Esophagus squamous epithelium (tissue), 5 donors: Measurements from ENCODE around the gene LIN52. TPM values are rescaled to one million over a fixed set of nuclear protein-coding genes. Genes with fewer than 3 reads are reported as not detected.

Experiments
- DNase-seq: peaks from one replicate; lab custom pipeline; 2025; lab: John Stamatoyannopoulos, UW
- H3K27ac ChIP-seq, 4 donors: fragments of 200-600 bp; sonication (generic); one replicate each; pipeline ENCODE4 v1.5.1; 2016 to 2019; ENCODE audit warnings: mild to moderate bottlenecking in 1 of 4
- H3K27me3 ChIP-seq, 4 donors: fragments of 200-600 bp; sonication (generic); 1 replicate in 3 of 4; 2 replicates in 1 of 4; pipeline versions ENCODE4 v1.5.1 to v1.6.0; 2017 to 2021; ENCODE audit warnings: antibody characterized with exemption in 1 of 4
- H3K36me3 ChIP-seq, 3 donors: fragments of 200-600 bp; sonication (generic); one replicate each; pipeline ENCODE4 v1.5.1; 2016 to 2019
- H3K4me1 ChIP-seq, 3 donors: fragments of 200-600 bp; sonication (generic); one replicate each; pipeline ENCODE4 v1.5.1; 2017 to 2019
- H3K4me3 ChIP-seq, 4 donors: fragments of 200-600 bp; sonication (generic); 1 replicate in 3 of 4; 2 replicates in 1 of 4; pipeline ENCODE4 v1.5.1; 2016 to 2019; ENCODE audit warnings: mild to moderate bottlenecking in 2 of 4, moderate library complexity in 1 of 4
- H3K9me3 ChIP-seq, 3 donors: fragments of 200-600 bp; sonication (generic); one replicate each; pipeline ENCODE4 v1.5.1; 2016 to 2019
- CTCF ChIP-seq, 6 experiments: fragments of 450-650 bp in 4 of 6; fragments of 200-600 bp in 2 of 6; sonication (generic) in 2 of 6; IDR thresholded peaks; one replicate each; pipeline ENCODE4 v1.5.1; 2016 to 2019; ENCODE audit warnings: antibody characterized with exemption in 6 of 6, mild to moderate bottlenecking in 4 of 6, moderate library complexity in 4 of 6
- POLR2A ChIP-seq, 4 donors: fragments of 450-650 bp; IDR thresholded peaks; one replicate each; pipeline ENCODE4 v1.6.1; 2017; ENCODE audit warnings: antibody characterized with exemption in 4 of 4, mild to moderate bottlenecking in 4 of 4, moderate library complexity in 3 of 4
- WGBS, 2 donors: methylation state at CpG; one replicate each; pipeline ENCODE4 v1.1.5; 2018; 5-methylcytosine and 5-hydroxymethylcytosine counted together
- intact Hi-C: fragments of 100-400 bp; cut with DNase I; formaldehyde crosslinking; loops from one replicate; pipeline ENCODE4 v1.15.0; 2022
- total RNA-seq, 4 donors: library from RNA; depleted of rRNA; stranded (reverse); fragments of >200 nt; gene quantifications; one replicate each; pipeline ENCODE4 v1.1.0, GENCODE V29; 2016
- donor health status: DM: yes; HTN: yes; CAD: no.

The LIN52 gene
- 1 to 10 TPM; 2.4 to 8.9 (median 6.1) TPM for total RNA-seq

GRCh38 chr14:74084277-74085046 lies at the start of gene LIN52, which contains the start of gene ALDH6A1:
Gene LIN52 (plus strand): TSS chr14:74084956. CDS start chr14:74084975, 19 bp downstream.
Gene ALDH6A1 (minus strand): TSS chr14:74084453. CDS start chr14:74084394, 59 bp downstream.
- peak; percentile 93 for DNase-seq
- H3K4me3 ChIP-seq, result peak within 1 kb of the TSS; percentile 71 to 76 (median 76)
- H3K27me3 ChIP-seq, result no peaks in the 10 kb centered on the region
- WGBS, 2 donors, result 0% methylated on average over 34 to 36 of the region's 46 CpGs
- intact Hi-C loops, result no loop called here
- TF ChIP-seq POLR2A (IDR thresholded peaks at IDR 0.05) (peak in 3 of 4 donors; percentile 92 to 94 (median 94)), CTCF (IDR thresholded peaks at IDR 0.05) (no peak)
- peaks cover 0 to 42% (median 14%) of the 10 kb centered on the region in 3 donors for H3K4me1 ChIP-seq
- peak within 1 kb of the TSS; percentile 90 to 96 (median 93) for H3K27ac ChIP-seq
- no peaks in the 10 kb centered on the region for H3K9me3 ChIP-seq
- H3K36me3 ChIP-seq, result no peaks in the 10 kb centered on the region

GRCh38 chr14:74035556-74035955 lies 49.2 kb upstream of the LIN52 start:
- intact Hi-C loops, result no loop called here
- no peak overlapping the region for H3K27ac ChIP-seq
- DNase-seq, result no peak
- 97 to 100% methylated on average over 1 to 3 of the region's 4 CpGs for WGBS, 2 donors
- H3K4me3 ChIP-seq, result no peak overlapping the region
- no peaks in the 10 kb centered on the region for H3K36me3 ChIP-seq
- H3K4me1 ChIP-seq, result no peaks in the 10 kb centered on the region
- H3K27me3 ChIP-seq, result no peaks in the 10 kb centered on the region
- TF ChIP-seq POLR2A (IDR thresholded peaks at IDR 0.05) (no peak), CTCF (IDR thresholded peaks at IDR 0.05) (no peak)
- no peaks in the 10 kb centered on the region for H3K9me3 ChIP-seq

GRCh38 chr14:74038020-74038859 lies 46.5 kb upstream of the LIN52 start:
- no peak for DNase-seq
- no peaks in the 10 kb centered on the region for H3K9me3 ChIP-seq
- TF ChIP-seq CTCF (IDR thresholded peaks at IDR 0.05), result peak; percentile 50 to 72 (median 62)
- no peak for TF ChIP-seq POLR2A (IDR thresholded peaks at IDR 0.05)
- intact Hi-C loops, result no loop called here
- 57 to 63% methylated on average over 3 of the region's 3 CpGs for WGBS, 2 donors
- no peaks in the 10 kb centered on the region for H3K27me3 ChIP-seq
- H3K4me1 ChIP-seq, result no peaks in the 10 kb centered on the region
- H3K36me3 ChIP-seq, result no peaks in the 10 kb centered on the region
- no peak overlapping the region for H3K4me3 ChIP-seq
- H3K27ac ChIP-seq, result no peak overlapping the region

GRCh38 chr14:74042296-74042695 lies 42.5 kb upstream of the LIN52 start:
- Histone ChIP-seq H3K27me3 (no peaks in the 10 kb centered on the region), H3K27ac (no peak overlapping the region), H3K4me1 (peaks cover 0 to 5% (median 0%) of the 10 kb centered on the region in 3 donors), H3K9me3 (no peaks in the 10 kb centered on the region), H3K4me3 (no peak overlapping the region), H3K36me3 (no peaks in the 10 kb centered on the region)
- 62 to 86% methylated on average over 2 of the region's 2 CpGs for WGBS, 2 donors
- TF ChIP-seq POLR2A (IDR thresholded peaks at IDR 0.05) (no peak), CTCF (IDR thresholded peaks at IDR 0.05) (no peak)
- intact Hi-C loops, result no loop called here
- DNase-seq, result no peak
